Hepatocyte (in vitro differentiated cells): ENCODE data around the gene TOR1AIP2.

Experiments
- EZH2 ChIP-seq: fragments of 200-600 bp; sonication (generic); IDR thresholded peaks from 2 replicates; pipeline ENCODE4 v1.6.1; 2016; ENCODE audit warnings: antibody characterized with exemption, mild to moderate bottlenecking, borderline replicate concordance
- TF ChIP-seq, protein P1 (sequence below): fragments of 200-600 bp; sonication (generic); IDR thresholded peaks from 2 replicates; pipeline ENCODE4 v1.5.1; 2016; ENCODE audit warnings: antibody characterized with exemption, mild to moderate bottlenecking; ENCODE audit not compliant: poor library complexity

DNA sequence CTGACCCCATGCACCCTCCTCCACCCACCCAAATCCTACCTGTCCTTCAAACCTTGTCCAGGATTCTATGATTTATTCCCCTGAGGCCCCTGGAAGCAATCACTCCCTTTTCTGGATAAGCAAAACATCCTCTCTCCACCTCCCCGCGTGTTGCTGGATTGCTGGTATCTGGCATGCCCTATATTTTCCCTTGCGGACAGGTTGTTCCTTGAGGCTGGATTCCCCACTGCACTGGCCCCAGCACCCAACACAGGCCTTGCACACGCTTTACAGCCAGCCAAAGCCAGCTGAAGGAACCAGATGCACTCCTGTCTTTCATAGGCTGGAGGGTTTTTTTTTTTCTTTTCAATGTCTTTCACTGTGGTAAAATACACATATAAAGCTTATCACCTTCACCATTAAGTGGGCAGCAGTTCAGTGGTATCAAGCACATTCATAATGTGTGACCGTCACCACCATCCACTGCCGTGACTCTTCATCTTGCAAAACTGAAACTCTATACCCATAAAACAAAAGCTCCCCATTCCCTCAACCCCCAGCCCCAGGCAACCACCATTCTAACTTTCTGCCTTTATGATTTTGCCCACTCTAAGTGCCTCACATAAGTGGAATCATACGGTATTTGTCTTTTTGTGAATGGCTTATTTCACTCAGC, 50.9 kb downstream of the TOR1AIP2 start:
- TF ChIP-seq, protein P1, sequence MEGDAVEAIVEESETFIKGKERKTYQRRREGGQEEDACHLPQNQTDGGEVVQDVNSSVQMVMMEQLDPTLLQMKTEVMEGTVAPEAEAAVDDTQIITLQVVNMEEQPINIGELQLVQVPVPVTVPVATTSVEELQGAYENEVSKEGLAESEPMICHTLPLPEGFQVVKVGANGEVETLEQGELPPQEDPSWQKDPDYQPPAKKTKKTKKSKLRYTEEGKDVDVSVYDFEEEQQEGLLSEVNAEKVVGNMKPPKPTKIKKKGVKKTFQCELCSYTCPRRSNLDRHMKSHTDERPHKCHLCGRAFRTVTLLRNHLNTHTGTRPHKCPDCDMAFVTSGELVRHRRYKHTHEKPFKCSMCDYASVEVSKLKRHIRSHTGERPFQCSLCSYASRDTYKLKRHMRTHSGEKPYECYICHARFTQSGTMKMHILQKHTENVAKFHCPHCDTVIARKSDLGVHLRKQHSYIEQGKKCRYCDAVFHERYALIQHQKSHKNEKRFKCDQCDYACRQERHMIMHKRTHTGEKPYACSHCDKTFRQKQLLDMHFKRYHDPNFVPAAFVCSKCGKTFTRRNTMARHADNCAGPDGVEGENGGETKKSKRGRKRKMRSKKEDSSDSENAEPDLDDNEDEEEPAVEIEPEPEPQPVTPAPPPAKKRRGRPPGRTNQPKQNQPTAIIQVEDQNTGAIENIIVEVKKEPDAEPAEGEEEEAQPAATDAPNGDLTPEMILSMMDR = no peak
- TF ChIP-seq EZH2 = no peak
